Measurements from ENCODE around the gene RNASET2. TPM values are rescaled to one million over a fixed set of nuclear protein-coding genes. Genes with fewer than 3 reads are reported as not detected.

Gene RNASET2
- total RNA-seq, 1 donor from 2014 or later = 28.9 TPM

- peaks cover 5% of the 10 kb centered on the region for H3K79me2 ChIP-seq (ENCODE audit: low read depth)
- H2AFZ ChIP-seq (replicated peaks) = peak overlapping the region; percentile 94
- peak; percentile 87 for DNase-seq (ENCODE audit: low spot score)
- peaks cover 41% of the 10 kb centered on the region for H3K4me1 Mint-ChIP-seq
- H3K4me1 ChIP-seq = peaks cover 22% of the 10 kb centered on the region
- H3K27me3 Mint-ChIP-seq (ENCODE audit: insufficient read depth, low read depth) = peaks cover 16% of the 10 kb centered on the region
- peaks cover 11% of the 10 kb centered on the region for H4K20me1 ChIP-seq (ENCODE audit: low read depth)
- no peaks in the 10 kb centered on the region for H3K9me3 ChIP-seq (ENCODE audit: low read depth)
- peaks cover 11% of the 10 kb centered on the region for H3F3A ChIP-seq (ENCODE audit: low read depth)
- peaks cover 4% of the 10 kb centered on the region for H3K9me3 Mint-ChIP-seq
- peak overlapping the region; percentile 82 for H3K4me2 ChIP-seq
- peaks cover 8% of the 10 kb centered on the region for H3K36me3 Mint-ChIP-seq
- H3K27ac ChIP-seq = no peak overlapping the region
- peak overlapping the region; percentile 51 for H3K9ac ChIP-seq
- peak overlapping the region; percentile 77 for H3K4me3 ChIP-seq
- H3K27ac Mint-ChIP-seq = no peak overlapping the region
- no peaks in the 10 kb centered on the region for H3K36me3 ChIP-seq
- peaks cover 9% of the 10 kb centered on the region for H3K27me3 ChIP-seq
- TF ChIP-seq EZH2phosphoT487 (IDR thresholded peaks at IDR 0.05) (no peak), CTCF (IDR thresholded peaks at IDR 0.05) (no peak), EZH2 (IDR thresholded peaks at IDR 0.05) (no peak)
- H3K4me3 Mint-ChIP-seq = peak overlapping the region; percentile 88
Observed at GRCh38 chr6:166955865-166956443, 396 bp downstream of the RNASET2 start.

DNA sequence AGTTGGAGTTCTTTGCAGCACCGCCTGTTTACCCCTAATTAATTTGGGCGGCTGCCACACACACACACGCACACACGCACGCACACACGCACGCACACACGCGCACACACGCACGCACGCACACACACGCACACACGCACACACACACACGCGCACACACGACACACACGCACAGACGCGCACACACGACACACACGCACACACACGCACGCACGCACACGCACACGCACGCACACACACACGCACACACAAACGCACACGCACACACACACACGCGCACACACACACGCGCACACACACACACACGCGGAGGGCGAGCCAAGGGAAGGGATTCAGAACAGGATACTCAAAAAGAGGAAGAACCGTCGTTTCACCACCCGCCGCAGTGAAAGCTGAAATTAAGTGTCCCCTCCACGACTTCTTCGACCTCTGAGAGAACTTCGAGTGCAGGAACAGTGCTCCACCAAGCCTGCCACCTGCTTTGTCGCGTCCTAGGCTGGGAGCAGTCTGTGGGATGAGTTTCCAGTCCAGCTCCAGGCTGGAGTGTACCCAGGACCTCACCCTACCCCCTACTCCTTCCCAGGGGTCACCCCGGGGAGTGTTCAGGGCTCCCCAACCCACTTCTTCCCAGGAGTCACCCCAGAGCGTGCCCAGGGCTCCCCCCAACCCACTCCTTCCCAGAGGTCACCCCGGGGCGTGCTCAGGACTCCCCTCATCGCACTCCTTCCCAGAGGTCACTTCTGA, 1.1 kb downstream of the RNASET2 start:
- Mint-ChIP-seq H3K27ac (peak overlapping the region; percentile 81), H3K4me3 (peak overlapping the region; percentile 88), H3K27me3 (ENCODE audit: insufficient read depth, low read depth) (peaks cover 16% of the 10 kb centered on the region), H3K4me1 (peaks cover 47% of the 10 kb centered on the region), H3K36me3 (peaks cover 11% of the 10 kb centered on the region), H3K9me3 (peaks cover 4% of the 10 kb centered on the region)
- Histone ChIP-seq H2AFZ (replicated peaks) (no peak overlapping the region), H3F3A (ENCODE audit: low read depth) (peaks cover 8% of the 10 kb centered on the region), H4K20me1 (ENCODE audit: low read depth) (peaks cover 11% of the 10 kb centered on the region), H3K4me1 (peaks cover 22% of the 10 kb centered on the region), H3K4me2 (peak overlapping the region; percentile 82), H3K9me3 (ENCODE audit: low read depth) (no peaks in the 10 kb centered on the region), H3K9ac (peak overlapping the region; percentile 51), H3K79me2 (ENCODE audit: low read depth) (peaks cover 5% of the 10 kb centered on the region), H3K27ac (no peak overlapping the region), H3K36me3 (no peaks in the 10 kb centered on the region), H3K4me3 (peak overlapping the region; percentile 77), H3K27me3 (peaks cover 9% of the 10 kb centered on the region)
- peak; percentile 36 for DNase-seq (ENCODE audit: low spot score)
- no peak for TF ChIP-seq EZH2phosphoT487 (IDR thresholded peaks at IDR 0.05)
- TF ChIP-seq EZH2 (IDR thresholded peaks at IDR 0.05) = no peak
- no peak for TF ChIP-seq CTCF (IDR thresholded peaks at IDR 0.05)

DNA sequence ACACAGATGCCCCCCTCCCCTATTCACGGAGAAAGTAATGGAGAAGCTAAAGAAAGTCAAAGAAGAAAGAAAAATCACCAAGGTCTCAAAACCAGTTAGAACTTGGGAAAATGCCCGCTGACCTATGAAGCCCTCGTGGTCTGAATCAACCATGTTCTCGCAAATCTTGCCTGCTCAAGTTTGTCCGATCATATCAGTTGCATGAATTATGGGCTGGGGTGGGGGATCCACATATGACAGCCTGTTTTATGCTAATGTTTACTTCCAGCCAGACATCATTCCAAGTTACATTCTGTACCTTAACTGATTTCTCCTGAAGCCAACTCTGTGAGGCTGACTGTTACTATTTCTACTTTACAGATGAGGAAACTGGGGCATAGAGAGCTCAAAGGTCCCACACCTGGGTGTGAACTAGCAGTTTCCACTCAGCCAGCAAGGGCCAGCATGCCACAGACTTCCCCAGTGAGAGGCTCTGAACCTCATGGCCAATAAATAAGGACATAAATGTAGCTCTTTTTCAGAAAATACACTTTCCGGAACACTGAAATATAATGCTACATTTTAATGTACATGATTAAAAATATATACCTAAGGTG, 2.1 kb downstream of the RNASET2 start:
- TF ChIP-seq EZH2 (IDR thresholded peaks at IDR 0.05) (no peak), EZH2phosphoT487 (IDR thresholded peaks at IDR 0.05) (no peak), CTCF (IDR thresholded peaks at IDR 0.05) (no peak)
- peaks cover 7% of the 10 kb centered on the region for H3F3A ChIP-seq (ENCODE audit: low read depth)
- no peak overlapping the region for H3K4me2 ChIP-seq
- H3K4me3 ChIP-seq = no peak overlapping the region
- H3K36me3 ChIP-seq = no peaks in the 10 kb centered on the region
- no peak overlapping the region for H3K9ac ChIP-seq
- H3K27ac ChIP-seq = no peak overlapping the region
- no peak overlapping the region for H3K27ac Mint-ChIP-seq
- H3K79me2 ChIP-seq (ENCODE audit: low read depth) = peaks cover 5% of the 10 kb centered on the region
- peak overlapping the region; percentile 31 for H3K4me3 Mint-ChIP-seq
- H3K36me3 Mint-ChIP-seq = peaks cover 14% of the 10 kb centered on the region
- DNase-seq (ENCODE audit: low spot score) = no peak
- H2AFZ ChIP-seq (replicated peaks) = no peak overlapping the region
- H4K20me1 ChIP-seq (ENCODE audit: low read depth) = peaks cover 11% of the 10 kb centered on the region
- peaks cover 16% of the 10 kb centered on the region for H3K27me3 Mint-ChIP-seq (ENCODE audit: insufficient read depth, low read depth)
- H3K4me1 ChIP-seq = peaks cover 18% of the 10 kb centered on the region
- H3K27me3 ChIP-seq = peaks cover 9% of the 10 kb centered on the region
- peaks cover 50% of the 10 kb centered on the region for H3K4me1 Mint-ChIP-seq
- H3K9me3 ChIP-seq (ENCODE audit: low read depth) = no peaks in the 10 kb centered on the region
- peaks cover 4% of the 10 kb centered on the region for H3K9me3 Mint-ChIP-seq

All from neural progenitor cell (in vitro differentiated cells).